SK-N-SH (cell line): ENCODE data around the gene AMD1. TPM values are rescaled to one million over a fixed set of nuclear protein-coding genes. Genes with fewer than 3 reads are reported as not detected.

Source experiments
- CTCF ChIA-PET: fragments of 300-600, 350-600 bp; formaldehyde crosslinking; extraction: SDS; loops from one replicate; lab custom pipeline; 2021; lab: Yijun Ruan, JAX
- POLR2A ChIA-PET: fragments of 350-600 bp; sonication (Branson Sonifier 250); formaldehyde crosslinking; extraction: SDS; loops from one replicate; lab custom pipeline; 2020; ENCODE audit warnings: antibody characterized with exemption, inconsistent platforms; lab: Yijun Ruan, JAX
- DNase-seq: peaks from one replicate; pipeline ENCODE4 v3.0.0; 2012
- H2AFZ ChIP-seq: fragments of 200-600 bp; sonication (generic); 2 replicates; pipeline ENCODE4 v1.8.1; 2016; ENCODE audit warnings: antibody characterized with exemption, mild to moderate bottlenecking, low read depth
- H3F3A ChIP-seq: fragments of 200-600 bp; sonication (generic); replicated peaks from 2 replicates; pipeline ENCODE3; 2016; ENCODE audit warnings: antibody characterized with exemption, mild to moderate bottlenecking; ENCODE audit not compliant: insufficient read depth
- H3K27ac ChIP-seq, 2 experiments: fragments of 200-500 bp in 1 of 2; fragments of 200-600 bp in 1 of 2; sonication (Bioruptor generic) in 1 of 2; sonication (generic), shearing (Covaris generic) in 1 of 2; 2 replicates each; pipeline versions ENCODE4 v1.5.1 to v1.6.1; 2014 to 2016; ENCODE audit warnings: low read depth in 2 of 2, inconsistent platforms in 1 of 2, low read length in 1 of 2, mild to moderate bottlenecking in 1 of 2, mixed read lengths in 1 of 2
- H3K27me3 ChIP-seq: fragments of 200-600 bp; sonication (generic), shearing (Covaris generic); 2 replicates; pipeline ENCODE4 v1.6.1; 2016; ENCODE audit warnings: mixed run types; ENCODE audit not compliant: insufficient read depth
- H3K36me3 ChIP-seq, 2 experiments: fragments of 200-500 bp in 1 of 2; fragments of 200-600 bp in 1 of 2; sonication (Bioruptor generic) in 1 of 2; sonication (generic) in 1 of 2; replicated peaks in 1 of 2; 2 replicates each; pipeline versions ENCODE3 to v1.5.1; 2014 to 2016; ENCODE audit warnings: low read length in 1 of 2, mild to moderate bottlenecking in 1 of 2; ENCODE audit not compliant: insufficient read depth in 2 of 2, control insufficient read depth in 1 of 2
- H3K4me1 ChIP-seq, 2 experiments: fragments of 200-500 bp in 1 of 2; fragments of 200-600 bp in 1 of 2; sonication (Bioruptor generic) in 1 of 2; sonication (generic), shearing (Covaris generic) in 1 of 2; 2 replicates each; pipeline versions ENCODE4 v1.5.1 to v1.6.1; 2014 to 2016; ENCODE audit warnings: low read depth in 1 of 2, low read length in 1 of 2, mixed run types in 1 of 2; ENCODE audit not compliant: insufficient read depth in 2 of 2, control insufficient read depth in 1 of 2
- H3K4me2 ChIP-seq: fragments of 200-600 bp; sonication (generic), shearing (Covaris generic); 2 replicates; pipeline ENCODE4 v1.6.1; 2017; ENCODE audit warnings: mixed run types
- H3K4me3 ChIP-seq, 2 experiments: fragments of 200-500 bp in 1 of 2; fragments of 200-600 bp in 1 of 2; sonication (Bioruptor generic) in 1 of 2; sonication (generic), shearing (Covaris generic) in 1 of 2; 2 replicates each; pipeline versions ENCODE4 v1.5.1 to v1.8.1; 2014 to 2016; ENCODE audit warnings: low read depth in 2 of 2, inconsistent platforms in 1 of 2, low read length in 1 of 2, mild to moderate bottlenecking in 1 of 2, mixed read lengths in 1 of 2, moderate library complexity in 1 of 2
- H3K79me2 ChIP-seq: fragments of 200-600 bp; sonication (generic); 2 replicates; pipeline ENCODE4 v1.8.1; 2017; ENCODE audit warnings: mild to moderate bottlenecking; ENCODE audit not compliant: insufficient read depth
- H3K9ac ChIP-seq: fragments of 200-600 bp; sonication (generic); 2 replicates; pipeline ENCODE4 v1.6.1; 2017; ENCODE audit warnings: mixed run types
- H3K9me2 ChIP-seq: fragments of 200-600 bp; sonication (generic); 2 replicates; pipeline ENCODE4 v1.6.1; 2017; ENCODE audit warnings: mixed run types
- H3K9me3 ChIP-seq: fragments of 200-600 bp; sonication (generic); 2 replicates; pipeline ENCODE4 v1.6.1; 2017; ENCODE audit warnings: mixed run types, mild to moderate bottlenecking, moderate library complexity
- H4K20me1 ChIP-seq: fragments of 200-600 bp; sonication (generic); 2 replicates; pipeline ENCODE4 v1.6.1; 2017; ENCODE audit warnings: mild to moderate bottlenecking, mixed run types; ENCODE audit not compliant: insufficient read depth
- EZH2phosphoT487 ChIP-seq: fragments of 200-600 bp; sonication (generic); IDR thresholded peaks from 2 replicates; pipeline ENCODE4 v1.6.1; 2017; ENCODE audit warnings: low read depth, mixed run types, mild to moderate bottlenecking, antibody characterized with exemption, moderate library complexity, borderline replicate concordance
- GABPA ChIP-seq: IDR thresholded peaks from 2 replicates; pipeline ENCODE4 v1.4.0; 2012; ENCODE audit warnings: low read depth, mild to moderate bottlenecking
- IRF3 ChIP-seq: fragments of 150-350 bp; IDR thresholded peaks from 2 replicates; pipeline ENCODE4 v1.6.1; 2016; ENCODE audit warnings: mild to moderate bottlenecking, low read depth, low read length
- RAD21 ChIP-seq: IDR thresholded peaks from 2 replicates; pipeline ENCODE4 v1.6.1; 2012; ENCODE audit warnings: mild to moderate bottlenecking, low read length
- RFX5 ChIP-seq: IDR thresholded peaks from 2 replicates; pipeline ENCODE4 v1.6.1; 2012; ENCODE audit warnings: mild to moderate bottlenecking, improper control_type of control experiment, low read length
- RXRA ChIP-seq: IDR thresholded peaks from 2 replicates; pipeline ENCODE4 v1.4.0; 2012; ENCODE audit warnings: low read depth, mild to moderate bottlenecking, borderline replicate concordance
- SMC3 ChIP-seq: IDR thresholded peaks from 2 replicates; pipeline ENCODE4 v1.6.1; 2012; ENCODE audit warnings: low read depth, low read length, improper control_type of control experiment
- TAF1 ChIP-seq: IDR thresholded peaks from 2 replicates; pipeline ENCODE4 v1.6.1; 2012; ENCODE audit warnings: low read depth, mild to moderate bottlenecking, low read length, moderate library complexity, borderline replicate concordance
- YY1 ChIP-seq: IDR thresholded peaks from 2 replicates; pipeline ENCODE4 v1.4.0; 2012; ENCODE audit warnings: low read depth, mild to moderate bottlenecking
- WGBS: methylation state at CpG from one replicate; pipeline ENCODE4 v1.1.6; 2017; ENCODE audit warnings: low lambda C conversion rate; 5-methylcytosine and 5-hydroxymethylcytosine counted together
- polyA plus RNA-seq, 3 experiments: library from polyadenylated mRNA; depleted of rRNA; stranded (reverse); fragments of >200 nt; gene quantifications; 2 replicates each; pipeline ENCODE4 v1.2.3, GENCODE V29; 2012
- TF ChIP-seq, protein P1 (sequence below): fragments of 150-350 bp; IDR thresholded peaks from 2 replicates; pipeline ENCODE4 v1.6.1; 2017; ENCODE audit warnings: antibody characterized with exemption, low read length, low read depth, borderline replicate concordance
- TF ChIP-seq, protein P2 (sequence below): IDR thresholded peaks from 2 replicates; pipeline ENCODE4 v1.4.0; 2012; ENCODE audit warnings: low read depth

AMD1 gene
- polyA plus RNA-seq, 1 of the 3 experiments (the other 2 are of a cell fraction), result 21.1 TPM

DNA sequence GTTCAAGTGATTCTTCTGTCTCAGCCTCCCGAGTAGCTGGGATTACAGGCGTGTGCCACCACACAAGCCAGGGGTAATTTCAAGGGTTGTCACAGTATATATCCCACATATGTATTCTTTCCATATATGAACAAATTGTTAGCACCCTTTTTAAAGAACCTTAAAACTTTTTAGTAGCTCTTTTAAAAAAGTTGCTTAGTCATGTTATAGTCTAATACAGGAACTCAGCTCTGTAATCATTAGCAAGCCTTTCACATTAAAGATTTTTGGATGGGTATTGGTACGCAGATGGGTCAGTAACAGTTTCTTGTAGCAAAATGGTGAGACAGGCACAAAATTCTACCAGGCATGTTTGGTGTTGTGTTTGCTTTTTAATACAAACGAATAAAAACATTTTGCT lies 10.9 kb downstream of the AMD1 start:
- H3K4me1 ChIP-seq, result peaks cover 0 to 16% of the 10 kb centered on the region in 2 experiments; a peak in 2 of 4 replicates
- POLR2A ChIA-PET, result interaction anchor here (1.5 to 1.6 kb wide), 2 partner anchors 9 to 11 kb away, joined by 5 to 7 read pairs; partner anchors contain the start of gene AMD1
- H3K9me3 ChIP-seq, result no peaks in the 10 kb centered on the region
- no peak for DNase-seq
- H4K20me1 ChIP-seq, result peaks cover 100% of the 10 kb centered on the region
- no peak overlapping the region for H3K9ac ChIP-seq
- TF ChIP-seq, protein P1, sequence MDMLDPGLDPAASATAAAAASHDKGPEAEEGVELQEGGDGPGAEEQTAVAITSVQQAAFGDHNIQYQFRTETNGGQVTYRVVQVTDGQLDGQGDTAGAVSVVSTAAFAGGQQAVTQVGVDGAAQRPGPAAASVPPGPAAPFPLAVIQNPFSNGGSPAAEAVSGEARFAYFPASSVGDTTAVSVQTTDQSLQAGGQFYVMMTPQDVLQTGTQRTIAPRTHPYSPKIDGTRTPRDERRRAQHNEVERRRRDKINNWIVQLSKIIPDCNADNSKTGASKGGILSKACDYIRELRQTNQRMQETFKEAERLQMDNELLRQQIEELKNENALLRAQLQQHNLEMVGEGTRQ, result no peak
- TF ChIP-seq RXRA (no peak), EZH2phosphoT487 (no peak), GABPA (no peak), RAD21 (no peak), SMC3 (no peak), IRF3 (no peak), YY1 (no peak), RFX5 (no peak)
- TF ChIP-seq, protein P2, sequence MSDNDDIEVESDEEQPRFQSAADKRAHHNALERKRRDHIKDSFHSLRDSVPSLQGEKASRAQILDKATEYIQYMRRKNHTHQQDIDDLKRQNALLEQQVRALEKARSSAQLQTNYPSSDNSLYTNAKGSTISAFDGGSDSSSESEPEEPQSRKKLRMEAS, result no peak
- H3K27me3 ChIP-seq, result no peaks in the 10 kb centered on the region
- CTCF ChIA-PET, result interaction anchor here (1.3 kb wide), 1 partner anchor 203 kb away, joined by 4 read pairs; no protein-coding TSS in a partner anchor
- WGBS, result 98% methylated on average over 4 of the region's 4 CpGs
- H3K79me2 ChIP-seq, result peaks cover 100% of the 10 kb centered on the region
- no peak overlapping the region for H3K27ac ChIP-seq
- no peak overlapping the region for H2AFZ ChIP-seq
- no peak overlapping the region for H3K4me2 ChIP-seq
- H3K36me3 ChIP-seq, result peaks cover 6 to 23% of the 10 kb centered on the region in 2 experiments
- H3F3A ChIP-seq, result no peaks in the 10 kb centered on the region
- H3K4me3 ChIP-seq, result no peak overlapping the region
- H3K9me2 ChIP-seq, result no peaks in the 10 kb centered on the region

DNA sequence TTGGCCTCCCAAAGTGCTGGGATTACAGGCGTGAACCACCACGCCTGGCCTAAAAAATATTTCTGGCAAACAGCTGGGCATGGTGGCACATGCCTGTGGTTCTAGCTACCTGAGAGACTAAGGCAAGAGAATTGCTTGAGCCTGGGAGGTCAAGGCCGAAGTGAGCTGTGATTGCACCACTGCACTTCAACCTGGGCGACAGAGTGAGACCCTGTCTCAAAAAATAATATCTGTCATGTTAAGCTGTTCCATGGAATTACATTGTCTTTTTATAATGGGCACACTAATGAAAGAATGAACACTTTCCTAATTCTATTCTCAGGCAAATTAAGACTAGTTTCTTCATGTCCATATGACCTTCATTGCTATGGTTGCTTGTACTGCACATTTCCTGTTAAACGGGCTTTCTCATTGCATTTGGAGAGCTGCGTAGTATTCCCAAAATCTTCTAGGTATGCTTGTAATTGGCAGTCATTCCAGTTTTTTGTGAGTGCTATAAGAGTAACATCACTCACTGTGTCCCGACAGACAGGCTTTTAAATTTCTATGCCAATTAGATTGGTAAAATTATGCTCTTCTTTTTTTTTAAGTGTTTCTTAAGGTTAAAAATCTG lies 12.1 kb downstream of the AMD1 start:
- no peaks in the 10 kb centered on the region for H3K27me3 ChIP-seq
- H3K36me3 ChIP-seq, result peaks cover 15 to 34% of the 10 kb centered on the region in 2 experiments
- H3K4me2 ChIP-seq, result no peak overlapping the region
- H3K9me2 ChIP-seq, result no peaks in the 10 kb centered on the region
- H4K20me1 ChIP-seq, result peaks cover 100% of the 10 kb centered on the region
- peaks cover 7% of the 10 kb centered on the region for H3F3A ChIP-seq
- CTCF ChIA-PET, result interaction anchor here (0.9 to 1.7 kb wide), 5 partner anchors 8 to 205 kb away, joined by 3 to 6 read pairs (median 4); no protein-coding TSS in a partner anchor
- no peak for DNase-seq
- H3K9me3 ChIP-seq, result no peaks in the 10 kb centered on the region
- no peak overlapping the region for H2AFZ ChIP-seq
- H3K9ac ChIP-seq, result no peak overlapping the region
- peaks cover 0 to 9% of the 10 kb centered on the region in 2 experiments; a peak in 2 of 4 replicates for H3K4me1 ChIP-seq
- 92% methylated on average over 7 of the region's 7 CpGs for WGBS
- POLR2A ChIA-PET, result interaction anchor here (1.6 to 2.7 kb wide), 2 partner anchors 10 to 12 kb away, joined by 5 to 11 read pairs; partner anchors contain the start of gene AMD1
- peaks cover 100% of the 10 kb centered on the region for H3K79me2 ChIP-seq
- H3K27ac ChIP-seq, result no peak overlapping the region
- H3K4me3 ChIP-seq, result no peak overlapping the region
- no peak for TF ChIP-seq TAF1
